ENCODE data around the gene DDC.

DNA sequence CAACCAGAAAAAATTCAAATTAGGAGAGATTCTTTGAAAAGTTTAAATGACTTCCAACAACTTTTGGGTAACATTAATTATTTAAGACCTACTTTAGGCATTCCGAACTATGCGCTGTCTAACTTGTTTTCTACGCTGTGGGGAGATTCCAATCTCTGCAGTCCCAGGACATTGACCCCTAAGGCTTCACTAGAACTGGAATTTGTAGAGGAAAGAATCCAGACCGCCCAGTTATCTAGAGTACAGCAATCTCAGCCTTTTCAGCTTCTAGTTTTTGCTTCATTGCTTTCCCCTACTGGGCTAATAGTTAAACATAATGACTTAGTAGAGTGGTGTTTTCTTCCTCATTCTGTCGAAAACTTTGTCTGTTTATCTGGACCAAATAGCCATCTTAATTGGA is 14.9 kb upstream of the DDC start:
- TF ChIP-seq, protein P1, sequence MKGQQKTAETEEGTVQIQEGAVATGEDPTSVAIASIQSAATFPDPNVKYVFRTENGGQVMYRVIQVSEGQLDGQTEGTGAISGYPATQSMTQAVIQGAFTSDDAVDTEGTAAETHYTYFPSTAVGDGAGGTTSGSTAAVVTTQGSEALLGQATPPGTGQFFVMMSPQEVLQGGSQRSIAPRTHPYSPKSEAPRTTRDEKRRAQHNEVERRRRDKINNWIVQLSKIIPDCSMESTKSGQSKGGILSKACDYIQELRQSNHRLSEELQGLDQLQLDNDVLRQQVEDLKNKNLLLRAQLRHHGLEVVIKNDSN (IDR thresholded peaks at IDR 0.05) = no peak
- no peak for TF ChIP-seq ZBTB7A (IDR thresholded peaks at IDR 0.05; ENCODE audit: low read depth)
- no peak for TF ChIP-seq EP300 (IDR thresholded peaks at IDR 0.05; ENCODE audit: borderline replicate concordance)
- TF ChIP-seq YY1 (IDR thresholded peaks at IDR 0.05; ENCODE audit: low read depth) = no peak
- no peak for TF ChIP-seq TAF1 (IDR thresholded peaks at IDR 0.05; ENCODE audit: low read depth)
- TF ChIP-seq, protein P2, sequence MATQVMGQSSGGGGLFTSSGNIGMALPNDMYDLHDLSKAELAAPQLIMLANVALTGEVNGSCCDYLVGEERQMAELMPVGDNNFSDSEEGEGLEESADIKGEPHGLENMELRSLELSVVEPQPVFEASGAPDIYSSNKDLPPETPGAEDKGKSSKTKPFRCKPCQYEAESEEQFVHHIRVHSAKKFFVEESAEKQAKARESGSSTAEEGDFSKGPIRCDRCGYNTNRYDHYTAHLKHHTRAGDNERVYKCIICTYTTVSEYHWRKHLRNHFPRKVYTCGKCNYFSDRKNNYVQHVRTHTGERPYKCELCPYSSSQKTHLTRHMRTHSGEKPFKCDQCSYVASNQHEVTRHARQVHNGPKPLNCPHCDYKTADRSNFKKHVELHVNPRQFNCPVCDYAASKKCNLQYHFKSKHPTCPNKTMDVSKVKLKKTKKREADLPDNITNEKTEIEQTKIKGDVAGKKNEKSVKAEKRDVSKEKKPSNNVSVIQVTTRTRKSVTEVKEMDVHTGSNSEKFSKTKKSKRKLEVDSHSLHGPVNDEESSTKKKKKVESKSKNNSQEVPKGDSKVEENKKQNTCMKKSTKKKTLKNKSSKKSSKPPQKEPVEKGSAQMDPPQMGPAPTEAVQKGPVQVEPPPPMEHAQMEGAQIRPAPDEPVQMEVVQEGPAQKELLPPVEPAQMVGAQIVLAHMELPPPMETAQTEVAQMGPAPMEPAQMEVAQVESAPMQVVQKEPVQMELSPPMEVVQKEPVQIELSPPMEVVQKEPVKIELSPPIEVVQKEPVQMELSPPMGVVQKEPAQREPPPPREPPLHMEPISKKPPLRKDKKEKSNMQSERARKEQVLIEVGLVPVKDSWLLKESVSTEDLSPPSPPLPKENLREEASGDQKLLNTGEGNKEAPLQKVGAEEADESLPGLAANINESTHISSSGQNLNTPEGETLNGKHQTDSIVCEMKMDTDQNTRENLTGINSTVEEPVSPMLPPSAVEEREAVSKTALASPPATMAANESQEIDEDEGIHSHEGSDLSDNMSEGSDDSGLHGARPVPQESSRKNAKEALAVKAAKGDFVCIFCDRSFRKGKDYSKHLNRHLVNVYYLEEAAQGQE (IDR thresholded peaks at IDR 0.05; ENCODE audit: low read depth) = no peak
- no peak for TF ChIP-seq CREB1 (IDR thresholded peaks at IDR 0.05; ENCODE audit: low read depth)
- no peak for TF ChIP-seq RAD21 (IDR thresholded peaks at IDR 0.05; ENCODE audit: low read depth)
- no peak for TF ChIP-seq FOXM1 (IDR thresholded peaks at IDR 0.05; ENCODE audit: borderline replicate concordance, low read depth)
- no peak for TF ChIP-seq TEAD4 (IDR thresholded peaks at IDR 0.05)
- TF ChIP-seq NFIC (IDR thresholded peaks at IDR 0.05) = no peak
- TF ChIP-seq EGR1 (IDR thresholded peaks at IDR 0.05) = no peak
- no peak for TF ChIP-seq TCF12 (IDR thresholded peaks at IDR 0.05; ENCODE audit: low read depth)
- TF ChIP-seq CEBPB (IDR thresholded peaks at IDR 0.05) = no peak
